ENCODE measurements around the gene LRCH1.

DNA sequence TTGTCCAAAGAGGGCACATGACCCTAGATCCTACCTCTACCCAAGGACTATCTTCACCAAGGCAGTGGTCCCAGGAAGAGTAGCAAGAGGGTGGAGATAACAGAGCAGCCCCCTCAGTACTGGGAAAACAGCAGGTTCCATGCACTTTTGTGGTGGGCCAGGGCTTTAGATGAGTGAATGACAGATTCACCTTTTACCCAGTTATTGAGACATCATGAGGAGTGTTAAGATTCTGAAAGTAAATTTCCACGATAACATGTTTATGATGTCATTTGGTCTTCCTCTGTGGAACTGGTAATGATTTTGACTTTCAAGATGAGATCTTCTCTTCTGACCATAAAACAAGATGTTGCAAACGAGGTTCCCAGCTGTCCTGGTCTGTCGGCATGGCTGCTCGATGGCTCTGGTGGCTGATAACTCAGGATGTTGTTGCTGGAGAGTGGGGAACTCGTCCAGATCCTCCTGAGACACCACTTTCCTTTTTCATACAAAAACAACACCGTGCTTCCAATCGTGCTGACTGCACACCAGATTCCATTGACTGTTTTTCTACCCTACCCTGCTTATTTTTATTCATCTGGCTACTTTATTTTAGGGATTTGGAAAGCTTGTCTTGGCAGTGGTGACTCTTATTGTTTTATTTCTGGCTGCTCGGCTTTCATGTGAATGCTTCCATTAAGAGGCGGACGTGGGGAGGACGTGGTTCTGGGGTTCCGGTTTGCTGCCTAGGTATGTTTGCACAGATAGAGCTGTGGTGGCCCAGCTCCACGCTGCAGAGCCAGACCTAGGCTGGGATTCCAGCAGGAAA is 88.5 kb downstream of the LRCH1 start:
- TF ChIP-seq, protein P1, sequence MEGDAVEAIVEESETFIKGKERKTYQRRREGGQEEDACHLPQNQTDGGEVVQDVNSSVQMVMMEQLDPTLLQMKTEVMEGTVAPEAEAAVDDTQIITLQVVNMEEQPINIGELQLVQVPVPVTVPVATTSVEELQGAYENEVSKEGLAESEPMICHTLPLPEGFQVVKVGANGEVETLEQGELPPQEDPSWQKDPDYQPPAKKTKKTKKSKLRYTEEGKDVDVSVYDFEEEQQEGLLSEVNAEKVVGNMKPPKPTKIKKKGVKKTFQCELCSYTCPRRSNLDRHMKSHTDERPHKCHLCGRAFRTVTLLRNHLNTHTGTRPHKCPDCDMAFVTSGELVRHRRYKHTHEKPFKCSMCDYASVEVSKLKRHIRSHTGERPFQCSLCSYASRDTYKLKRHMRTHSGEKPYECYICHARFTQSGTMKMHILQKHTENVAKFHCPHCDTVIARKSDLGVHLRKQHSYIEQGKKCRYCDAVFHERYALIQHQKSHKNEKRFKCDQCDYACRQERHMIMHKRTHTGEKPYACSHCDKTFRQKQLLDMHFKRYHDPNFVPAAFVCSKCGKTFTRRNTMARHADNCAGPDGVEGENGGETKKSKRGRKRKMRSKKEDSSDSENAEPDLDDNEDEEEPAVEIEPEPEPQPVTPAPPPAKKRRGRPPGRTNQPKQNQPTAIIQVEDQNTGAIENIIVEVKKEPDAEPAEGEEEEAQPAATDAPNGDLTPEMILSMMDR (IDR thresholded peaks at IDR 0.05), result no peak
- TF ChIP-seq POLR2A (IDR thresholded peaks at IDR 0.05), result no peak
